Measurements from ENCODE around the gene MED27. TPM values are rescaled to one million over a fixed set of nuclear protein-coding genes. Genes with fewer than 3 reads are reported as not detected.

The MED27 gene
- total and polyA plus RNA-seq, 2 experiments from 2014 or later = 21.4 to 41.1 TPM

GRCh38 chr9:131844745-131845118, 234.9 kb downstream of the MED27 start:
- no peak overlapping the region for H3K9ac ChIP-seq
- DNase-seq = no peak
- H3K27me3 ChIP-seq (replicated peaks; ENCODE audit: insufficient read depth) = peaks cover 36% of the 10 kb centered on the region
- H3F3A ChIP-seq (ENCODE audit: insufficient read depth) = peaks cover 5% of the 10 kb centered on the region; the same call in 1 of the 2 replicates
- H3K4me1 ChIP-seq (ENCODE audit: insufficient read depth) = 0 out of 2 replicates have a peak, but pooled peaks cover 4% of the 10 kb centered on the region
- in situ Hi-C loops (cut with MboI) = no loop called here
- H3K79me2 ChIP-seq (ENCODE audit: insufficient read depth) = no peaks in the 10 kb centered on the region
- no peak overlapping the region for H3K4me3 ChIP-seq
- H3K27ac ChIP-seq = no peak overlapping the region
- H3K9me3 ChIP-seq (ENCODE audit: low read depth) = no peaks in the 10 kb centered on the region
- TF ChIP-seq EZH2 (IDR thresholded peaks at IDR 0.05; ENCODE audit: insufficient read depth, poor library complexity, severe bottlenecking) = no peak
- TF ChIP-seq EZH2phosphoT487 (IDR thresholded peaks at IDR 0.05; ENCODE audit: insufficient read depth, low read depth) = no peak
- H3K4me2 ChIP-seq (ENCODE audit: unreplicated experiment) = no peak overlapping the region
- no peaks in the 10 kb centered on the region for H3K36me3 ChIP-seq (ENCODE audit: low read depth)
- H2AFZ ChIP-seq = no peak overlapping the region
- H4K20me1 ChIP-seq (ENCODE audit: insufficient read depth) = no peaks in the 10 kb centered on the region
- no peaks in the 10 kb centered on the region for H3K9me2 ChIP-seq (ENCODE audit: insufficient read depth)
- WGBS, 2 experiments (ENCODE audit: low coverage in 1 of 2, low lambda C conversion rate in 2 of 2, missing lambda C conversion rate in 2 of 2) = 68 to 77% methylated on average over 4 of the region's 4 CpGs

- in situ Hi-C loops (cut with MboI) = no loop called here
- no peak overlapping the region for H3K9ac ChIP-seq
- 0 out of 2 replicates have a peak, but pooled peaks cover 4% of the 10 kb centered on the region for H3K4me1 ChIP-seq (ENCODE audit: insufficient read depth)
- TF ChIP-seq EZH2phosphoT487 (IDR thresholded peaks at IDR 0.05; ENCODE audit: insufficient read depth, low read depth) = no peak
- TF ChIP-seq EZH2 (IDR thresholded peaks at IDR 0.05; ENCODE audit: insufficient read depth, poor library complexity, severe bottlenecking) = no peak
- H3K4me3 ChIP-seq = no peak overlapping the region
- no peak for DNase-seq
- no peaks in the 10 kb centered on the region for H3K9me3 ChIP-seq (ENCODE audit: low read depth)
- H3K79me2 ChIP-seq (ENCODE audit: insufficient read depth) = no peaks in the 10 kb centered on the region
- H3K36me3 ChIP-seq (ENCODE audit: low read depth) = no peaks in the 10 kb centered on the region
- H3F3A ChIP-seq (ENCODE audit: insufficient read depth) = peaks cover 5% of the 10 kb centered on the region; the same call in 1 of the 2 replicates
- H4K20me1 ChIP-seq (ENCODE audit: insufficient read depth) = no peaks in the 10 kb centered on the region
- no peak overlapping the region for H3K4me2 ChIP-seq (ENCODE audit: unreplicated experiment)
- no peaks in the 10 kb centered on the region for H3K9me2 ChIP-seq (ENCODE audit: insufficient read depth)
- H3K27ac ChIP-seq = no peak overlapping the region
- no peak overlapping the region for H2AFZ ChIP-seq
- WGBS, 2 experiments (ENCODE audit: low coverage in 1 of 2, low lambda C conversion rate in 2 of 2, missing lambda C conversion rate in 2 of 2) = 71 to 73% methylated on average over 32 to 33 of the region's 33 CpGs
- peaks cover 36% of the 10 kb centered on the region for H3K27me3 ChIP-seq (replicated peaks; ENCODE audit: insufficient read depth)
Measured at GRCh38 chr9:131843989-131844744, 235.5 kb downstream of the MED27 start.

DNA sequence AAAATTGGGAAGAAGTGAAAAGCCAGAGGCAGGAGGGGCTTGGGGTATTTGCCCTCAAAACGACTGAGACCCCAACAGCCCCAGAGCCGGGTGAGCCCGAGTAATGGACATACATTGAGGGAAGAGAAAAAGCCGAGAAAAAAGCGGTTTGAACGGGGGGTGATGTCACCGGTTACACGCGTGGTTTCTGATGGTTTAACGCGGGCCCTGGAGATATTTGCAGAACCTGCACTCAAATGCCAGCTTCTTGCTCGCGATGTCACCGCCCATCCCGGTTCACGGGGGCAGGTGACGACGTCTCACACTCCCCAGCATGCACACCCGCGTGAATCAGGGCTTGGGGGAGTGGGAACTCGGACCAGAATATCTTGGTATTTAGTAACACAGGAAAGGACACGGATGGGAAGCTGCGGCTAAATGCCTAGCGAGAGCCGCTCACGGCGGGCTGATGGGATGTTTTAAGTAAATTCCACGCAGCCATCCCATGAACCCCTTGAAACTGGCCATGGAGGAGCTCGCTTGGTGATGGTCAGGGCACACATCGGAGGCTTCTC, 237.8 kb downstream of the MED27 start:
- peaks cover 5% of the 10 kb centered on the region; the same call in 1 of the 2 replicates for H3F3A ChIP-seq (ENCODE audit: insufficient read depth)
- H3K9me3 ChIP-seq (ENCODE audit: low read depth) = no peaks in the 10 kb centered on the region
- H3K9ac ChIP-seq = no peak overlapping the region
- no peaks in the 10 kb centered on the region for H3K9me2 ChIP-seq (ENCODE audit: insufficient read depth)
- 0 out of 2 replicates have a peak, but pooled peaks cover 4% of the 10 kb centered on the region for H3K4me1 ChIP-seq (ENCODE audit: insufficient read depth)
- no peaks in the 10 kb centered on the region for H4K20me1 ChIP-seq (ENCODE audit: insufficient read depth)
- H3K4me3 ChIP-seq = no peak overlapping the region
- no peaks in the 10 kb centered on the region for H3K79me2 ChIP-seq (ENCODE audit: insufficient read depth)
- H3K4me2 ChIP-seq (ENCODE audit: unreplicated experiment) = no peak overlapping the region
- H3K36me3 ChIP-seq (ENCODE audit: low read depth) = no peaks in the 10 kb centered on the region
- DNase-seq = no peak
- 74 to 76% methylated on average over 30 of the region's 30 CpGs for WGBS, 2 experiments (ENCODE audit: low coverage in 1 of 2, low lambda C conversion rate in 2 of 2, missing lambda C conversion rate in 2 of 2)
- H2AFZ ChIP-seq = no peak overlapping the region
- TF ChIP-seq EZH2 (IDR thresholded peaks at IDR 0.05; ENCODE audit: insufficient read depth, poor library complexity, severe bottlenecking) (no peak), EZH2phosphoT487 (IDR thresholded peaks at IDR 0.05; ENCODE audit: insufficient read depth, low read depth) (no peak)
- no peak overlapping the region for H3K27ac ChIP-seq
- in situ Hi-C loops (cut with MboI) = no loop called here
- H3K27me3 ChIP-seq (replicated peaks; ENCODE audit: insufficient read depth) = peaks cover 42% of the 10 kb centered on the region

DNA sequence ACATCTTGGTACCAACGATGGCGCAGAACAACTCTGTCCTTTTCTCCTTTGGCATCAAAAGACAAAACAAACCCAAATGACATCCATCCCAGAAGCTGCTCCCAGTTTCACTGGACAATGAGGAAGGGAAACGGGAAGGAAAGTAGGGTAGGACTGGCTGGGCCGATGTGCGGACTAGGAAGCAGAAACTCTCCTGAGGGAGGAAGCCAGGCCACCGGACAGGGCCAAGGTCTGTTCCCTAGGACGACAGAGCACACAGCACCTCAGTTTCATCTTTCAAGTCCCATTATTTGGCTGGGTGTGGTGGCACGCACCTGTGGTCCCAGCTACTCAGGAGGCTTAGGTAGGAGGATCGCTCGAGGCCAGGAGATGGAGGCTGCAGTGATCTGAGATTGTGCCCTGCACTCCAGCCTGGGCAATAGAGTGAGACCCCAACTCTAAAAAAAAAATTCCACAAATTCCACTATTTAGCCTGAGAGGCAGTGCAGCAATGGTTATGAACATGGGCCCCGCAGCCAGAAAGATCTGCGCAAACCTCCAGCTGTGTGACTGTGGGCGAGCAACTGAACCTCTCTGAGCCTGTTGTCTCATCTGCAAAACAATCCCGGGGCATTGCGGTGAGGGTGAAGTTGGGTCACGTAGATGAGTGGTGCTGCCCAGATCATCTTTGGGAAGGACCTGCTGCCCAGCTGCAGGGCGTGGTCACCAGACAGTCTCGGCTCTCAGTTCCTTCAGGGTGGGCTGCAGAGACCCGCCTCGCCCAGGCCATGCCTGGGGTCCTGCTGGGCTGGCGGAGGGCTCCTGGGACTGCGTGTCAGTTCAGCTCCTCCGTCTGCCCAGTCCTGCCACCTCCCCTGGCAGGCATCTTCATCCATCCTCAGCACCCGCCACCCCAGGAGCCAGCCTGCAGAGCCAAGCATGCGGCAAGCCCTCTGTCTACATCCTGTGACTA, 238.6 kb downstream of the MED27 start:
- in situ Hi-C loops (cut with MboI) = no loop called here
- H3K36me3 ChIP-seq (ENCODE audit: low read depth) = no peaks in the 10 kb centered on the region
- 0 out of 2 replicates have a peak, but pooled peaks cover 4% of the 10 kb centered on the region for H3K4me1 ChIP-seq (ENCODE audit: insufficient read depth)
- H3F3A ChIP-seq (ENCODE audit: insufficient read depth) = peaks cover 5% of the 10 kb centered on the region; the same call in 1 of the 2 replicates
- no peak overlapping the region for H2AFZ ChIP-seq
- no peaks in the 10 kb centered on the region for H4K20me1 ChIP-seq (ENCODE audit: insufficient read depth)
- 78 to 81% methylated on average over 25 of the region's 25 CpGs for WGBS, 2 experiments (ENCODE audit: low coverage in 1 of 2, low lambda C conversion rate in 2 of 2, missing lambda C conversion rate in 2 of 2)
- no peaks in the 10 kb centered on the region for H3K9me2 ChIP-seq (ENCODE audit: insufficient read depth)
- H3K9me3 ChIP-seq (ENCODE audit: low read depth) = no peaks in the 10 kb centered on the region
- H3K4me3 ChIP-seq = no peak overlapping the region
- no peak for DNase-seq
- H3K4me2 ChIP-seq (ENCODE audit: unreplicated experiment) = no peak overlapping the region
- H3K79me2 ChIP-seq (ENCODE audit: insufficient read depth) = no peaks in the 10 kb centered on the region
- H3K9ac ChIP-seq = no peak overlapping the region
- H3K27me3 ChIP-seq (replicated peaks; ENCODE audit: insufficient read depth) = peaks cover 34% of the 10 kb centered on the region
- no peak overlapping the region for H3K27ac ChIP-seq
- TF ChIP-seq EZH2phosphoT487 (IDR thresholded peaks at IDR 0.05; ENCODE audit: insufficient read depth, low read depth) (no peak), EZH2 (IDR thresholded peaks at IDR 0.05; ENCODE audit: insufficient read depth, poor library complexity, severe bottlenecking) (no peak)
